CD4-positive, alpha-beta T cell treated with Interleukin-4 for 1 hour (primary cell): ENCODE results near the gene SOHLH2.

Experiments used
- DNase-seq, 2 donors: peaks; one replicate each; pipeline ENCODE4 v3.0.0-alpha.2; 2020 to 2022

SOHLH2 gene

GRCh38 chr13:36175621-36176020, 38.7 kb downstream of the SOHLH2 start:
- DNase-seq = no peak

GRCh38 chr13:36174923-36175322, 39.4 kb downstream of the SOHLH2 start:
- DNase-seq = no peak

- DNase-seq = no peak
These were observed 40.6 kb downstream of the SOHLH2 start for GRCh38 chr13:36173571-36174322.

- no peak for DNase-seq
These were observed 48.3 kb downstream of the SOHLH2 start for GRCh38 chr13:36166046-36166445.

GRCh38 chr13:36163809-36164308, 50.5 kb downstream of the SOHLH2 start:
- DNase-seq = no peak

- DNase-seq = no peak
These were observed 51.1 kb downstream of the SOHLH2 start for GRCh38 chr13:36163286-36163685.

- DNase-seq = no peak
These were observed 54.1 kb downstream of the SOHLH2 start for GRCh38 chr13:36160297-36160696.

GRCh38 chr13:36158611-36159010, 55.7 kb downstream of the SOHLH2 start:
- DNase-seq = no peak

GRCh38 chr13:36157480-36157879, 56.9 kb downstream of the SOHLH2 start:
- DNase-seq = no peak

GRCh38 chr13:36154567-36155291, 59.6 kb downstream of the SOHLH2 start:
- no peak for DNase-seq

GRCh38 chr13:36151591-36151990, 62.8 kb downstream of the SOHLH2 start:
- DNase-seq = no peak

GRCh38 chr13:36148446-36148845, 65.9 kb downstream of the SOHLH2 start:
- DNase-seq = no peak

GRCh38 chr13:36147330-36147729, 67.0 kb downstream of the SOHLH2 start:
- DNase-seq = no peak

GRCh38 chr13:36146511-36147269, 67.7 kb downstream of the SOHLH2 start:
- DNase-seq = no peak

GRCh38 chr13:36143738-36144137, 70.6 kb downstream of the SOHLH2 start:
- no peak for DNase-seq

- no peak for DNase-seq
These were observed 71.6 kb downstream of the SOHLH2 start for GRCh38 chr13:36142735-36143134.

GRCh38 chr13:36135876-36136275, 78.5 kb downstream of the SOHLH2 start:
- no peak for DNase-seq

- DNase-seq = no peak
These were observed 79.7 kb downstream of the SOHLH2 start for GRCh38 chr13:36134632-36135031.

- DNase-seq = no peak
These were observed 80.3 kb downstream of the SOHLH2 start for GRCh38 chr13:36133950-36134626.

- no peak for DNase-seq
These were observed 82.0 kb downstream of the SOHLH2 start for GRCh38 chr13:36132376-36132775.

- DNase-seq = no peak
These were observed 82.4 kb downstream of the SOHLH2 start for GRCh38 chr13:36131931-36132297.

GRCh38 chr13:36131222-36131930, 83.0 kb downstream of the SOHLH2 start, which contains the start of gene DCLK1:
Gene DCLK1, minus strand, starts transcription at chr13:36131382.
- DNase-seq = no peak
